HepG2 (cell line): ENCODE measurements around the gene DNAJA2. TPM values are rescaled to one million over a fixed set of nuclear protein-coding genes. Genes with fewer than 3 reads are reported as not detected.

ENCODE experiments used
- BCL6 ChIP-seq: IDR thresholded peaks from 2 replicates; pipeline ENCODE4 v1.6.1; 2016; ENCODE audit warnings: missing genetic modification reagents, missing compliant biosample characterization
- CREBL2 ChIP-seq: sonication (generic); formaldehyde crosslinking; IDR thresholded peaks from 2 replicates; pipeline ENCODE4 v1.8.1; 2023; ENCODE audit warnings: missing genetic modification reagents, mild to moderate bottlenecking, borderline replicate concordance
- CTCF ChIP-seq: sonication (generic); formaldehyde crosslinking; IDR thresholded peaks from 2 replicates; pipeline ENCODE4 v1.5.0; 2020; ENCODE audit warnings: mild to moderate bottlenecking, missing genetic modification reagents, moderate library complexity
- HOXA9 ChIP-seq: sonication (generic); formaldehyde crosslinking; IDR thresholded peaks from 2 replicates; pipeline ENCODE4 v1.8.1; 2022; ENCODE audit warnings: missing genetic modification reagents, mild to moderate bottlenecking, moderate library complexity, borderline replicate concordance
- MED1 ChIP-seq: sonication (generic); formaldehyde crosslinking; IDR thresholded peaks from 2 replicates; pipeline ENCODE4 v1.4.0; 2020; ENCODE audit warnings: missing genetic modification reagents
- MYPOP ChIP-seq: sonication (generic); formaldehyde crosslinking; IDR thresholded peaks from 2 replicates; pipeline ENCODE4 v1.8.1; 2023; ENCODE audit warnings: mild to moderate bottlenecking, moderate library complexity, missing genetic modification reagents
- NFATC3 ChIP-seq: sonication (generic); formaldehyde crosslinking; IDR thresholded peaks from 2 replicates; pipeline ENCODE4 v1.5.1; 2020; ENCODE audit warnings: mild to moderate bottlenecking, missing genetic modification reagents
- REL ChIP-seq: sonication (generic); formaldehyde crosslinking; conservative IDR thresholded peaks from 2 replicates; pipeline ENCODE4 v1.8.0; 2022; ENCODE audit warnings: mild to moderate bottlenecking, missing genetic modification reagents, moderate library complexity
- RFXANK ChIP-seq: IDR thresholded peaks from 2 replicates; pipeline ENCODE4 v1.6.1; 2016
- TBX3 ChIP-seq: fragments of 450-650 bp; IDR thresholded peaks from 2 replicates; pipeline ENCODE4 v1.6.1; 2017; ENCODE audit warnings: antibody characterized with exemption, mild to moderate bottlenecking, inconsistent platforms, borderline replicate concordance
- THRA ChIP-seq: sonication (generic); formaldehyde crosslinking; IDR thresholded peaks from 2 replicates; pipeline ENCODE4 v1.4.0; 2020; ENCODE audit warnings: missing genetic modification reagents, borderline replicate concordance
- UBTF ChIP-seq: sonication (generic); formaldehyde crosslinking; IDR thresholded peaks from 2 replicates; pipeline ENCODE4 v1.4.0; 2020; ENCODE audit warnings: mild to moderate bottlenecking, missing genetic modification reagents
- ZFP91 ChIP-seq: sonication (generic); formaldehyde crosslinking; IDR thresholded peaks from 2 replicates; pipeline ENCODE4 v1.9.0; 2022; ENCODE audit warnings: missing genetic modification reagents, mild to moderate bottlenecking, borderline replicate concordance
- ZKSCAN1 ChIP-seq: fragments of 150-350 bp; IDR thresholded peaks from 2 replicates; pipeline ENCODE4 v1.6.1; 2014; ENCODE audit warnings: low read length
- ZNF143 ChIP-seq: sonication (generic); formaldehyde crosslinking; IDR thresholded peaks from 2 replicates; pipeline ENCODE4 v1.4.0; 2020; ENCODE audit warnings: missing genetic modification reagents
- ZNF20 ChIP-seq: sonication (generic); formaldehyde crosslinking; IDR thresholded peaks from 2 replicates; pipeline ENCODE4 v1.4.0; 2020; ENCODE audit warnings: mild to moderate bottlenecking, moderate library complexity, missing genetic modification reagents
- ZNF326 ChIP-seq: sonication (generic); formaldehyde crosslinking; IDR thresholded peaks from 2 replicates; pipeline ENCODE4 v1.4.0; 2020; ENCODE audit warnings: missing genetic modification reagents, borderline replicate concordance
- ZNF501 ChIP-seq: sonication (generic); formaldehyde crosslinking; IDR thresholded peaks from 2 replicates; pipeline ENCODE4 v1.5.1; 2020; ENCODE audit warnings: mild to moderate bottlenecking, moderate library complexity, missing genetic modification reagents
- ZNF775 ChIP-seq: sonication (generic); formaldehyde crosslinking; IDR thresholded peaks from 2 replicates; pipeline ENCODE4 v1.4.0; 2020; ENCODE audit warnings: missing genetic modification reagents, mild to moderate bottlenecking, moderate library complexity, borderline replicate concordance
- ZSCAN31 ChIP-seq: sonication (generic); formaldehyde crosslinking; IDR thresholded peaks from 2 replicates; pipeline ENCODE4 v1.5.0; 2020; ENCODE audit warnings: low read depth, mild to moderate bottlenecking, missing genetic modification reagents
- polyA plus RNA-seq, 8 experiments: library from polyadenylated mRNA; depleted of rRNA in 3 of 8; stranded (reverse) in 7 of 8; unstranded in 1 of 8; fragments of >200 nt; fragmentation: Illumina TruSeq in 4 of 8; extraction: Trizol in 4 of 8; gene quantifications; 2 replicates each; pipeline versions ENCODE4 v1.2.1 to v1.2.3, GENCODE V29; 2011 to 2016; ENCODE audit warnings: low read depth in 4 of 8, missing spikeins in 1 of 8, mixed read lengths in 1 of 8; ENCODE audit not compliant: insufficient read depth in 1 of 8
- total RNA-seq, 5 experiments: library from RNA; depleted of rRNA; stranded (reverse); fragments of >200 nt; fragmentation: Illumina TruSeq; extraction: Trizol; gene quantifications; 2 replicates each; pipeline ENCODE4 v1.2.3, GENCODE V29; 2016; ENCODE audit warnings: low read depth in 1 of 5

DNAJA2 gene
- total and polyA plus RNA-seq, 2 of the 13 experiments (the other 11 are each of a cell fraction or from before 2014, with no cell fraction given), result 25.4 to 176 TPM

- TF ChIP-seq THRA (CRISPR knock-in tag), result peak; percentile 63; the same call in 1 of the 2 replicates
- TF ChIP-seq TBX3, result peak; percentile 27; the same call in 1 of the 2 replicates
- TF ChIP-seq NFATC3 (CRISPR knock-in tag), result peak; percentile 89; the same call in 1 of the 2 replicates
- peak; percentile 63 for TF ChIP-seq ZNF143 (CRISPR knock-in tag)
- no peak for TF ChIP-seq ZKSCAN1
- peak; percentile 82 for TF ChIP-seq ZFP91
- no peak; the same call in 1 of the 2 replicates for TF ChIP-seq ZNF775 (CRISPR knock-in tag)
- no peak for TF ChIP-seq ZNF20 (CRISPR knock-in tag)
- TF ChIP-seq HOXA9 (CRISPR knock-in tag), result 0 out of 2 replicates have a peak, but pooled peaks have one; percentile 82
- peak; percentile 84; the same call in 1 of the 2 replicates for TF ChIP-seq REL (CRISPR knock-in tag)
- 0 out of 2 replicates have a peak, but pooled peaks have one; percentile 15 for TF ChIP-seq CTCF
- TF ChIP-seq BCL6 (CRISPR knock-in tag), result peak; percentile 58; the same call in 1 of the 2 replicates
- TF ChIP-seq MED1 (CRISPR knock-in tag), result peak; percentile 84
- TF ChIP-seq CREBL2 (CRISPR knock-in tag), result peak; percentile 91; the same call in 1 of the 2 replicates
- peak; percentile 84; the same call in 1 of the 2 replicates for TF ChIP-seq MYPOP (CRISPR knock-in tag)
- TF ChIP-seq UBTF (CRISPR knock-in tag), result peak; percentile 94
- no peak for TF ChIP-seq ZNF326 (CRISPR knock-in tag)
- TF ChIP-seq RFXANK (CRISPR knock-in tag), result peak; percentile 85
- peak; percentile 88 for TF ChIP-seq ZNF501 (CRISPR knock-in tag)
- TF ChIP-seq ZSCAN31 (CRISPR knock-in tag), result peak; percentile 90
Measured at GRCh38 chr16:46973207-46973995, at the start of gene DNAJA2 (continued).
